Mucosa of descending colon (tissue), 3 donors: ENCODE measurements around the gene SPATS2L. TPM values are rescaled to one million over a fixed set of nuclear protein-coding genes. Genes with fewer than 3 reads are reported as not detected.

ENCODE experiments used
- ATAC-seq: fragments of 200-7000 bp; cut with Tn5 transposase; one replicate; pipeline ENCODE4 v1.9.1; 2020; ENCODE audit warnings: mild to moderate bottlenecking, moderate library complexity
- DNase-seq, 3 donors: peaks; one replicate each; pipeline ENCODE4 v3.0.0-alpha.2; 2020
- H3K36me3 ChIP-seq: fragments of 200-600 bp; one replicate; pipeline ENCODE4 v1.8.0; 2021; ENCODE audit warnings: low read depth, mild to moderate bottlenecking
- H3K4me1 ChIP-seq: fragments of 200-600 bp; one replicate; pipeline ENCODE4 v1.8.0; 2021; ENCODE audit warnings: low read depth, mild to moderate bottlenecking
- H3K4me3 ChIP-seq: fragments of 200-600 bp; one replicate; pipeline ENCODE4 v1.8.0; 2021; ENCODE audit warnings: mild to moderate bottlenecking
- H3K9me3 ChIP-seq: fragments of 200-600 bp; one replicate; pipeline ENCODE4 v1.8.0; 2021; ENCODE audit warnings: mild to moderate bottlenecking
- CTCF ChIP-seq: fragments of 200-600 bp; IDR thresholded peaks from one replicate; pipeline ENCODE4 v1.8.0; 2022; ENCODE audit warnings: antibody characterized with exemption, mild to moderate bottlenecking
- intact Hi-C, 2 donors: fragments of 100-400 bp; cut with DNase I in 1 of 2; cut with micrococcal nuclease in 1 of 2; formaldehyde crosslinking; loops; one replicate each; pipeline versions ENCODE4 v1.11.0 to v1.11.1; 2022; cut with DNase I, micrococcal nuclease
- total RNA-seq, 3 donors: library from RNA; stranded (reverse); fragmentation: NEBNext Ultra II Directional in 2 of 3; extraction: Animal tissue kit (Norgen Biotek cat#: 25700) in 2 of 3; gene quantifications; one replicate each; pipeline versions ENCODE4 v1.2.1 to v1.2.4, GENCODE V29; 2021 to 2023
- donor health status: DM: no; HTN: no; CAD: no; lungs with moderate emphysema.
- donor health status: DM: no; HTN: no; CAD: no.
- donor health status: DM: no; HTN: yes; CAD: no.

SPATS2L gene
- total RNA-seq, 3 donors from 2014 or later, result 160 to 238 (median 232) TPM

- Histone ChIP-seq H3K36me3 (no peaks in the 10 kb centered on the region), H3K9me3 (no peaks in the 10 kb centered on the region), H3K4me1 (no peaks in the 10 kb centered on the region), H3K4me3 (no peak overlapping the region)
- no peak for TF ChIP-seq CTCF
- ATAC-seq (no peak), DNase-seq (no peak)
- intact Hi-C loops, result no loop called here
Measured at GRCh38 chr2:200438846-200439245, 132.4 kb downstream of the SPATS2L start.

GRCh38 chr2:200439981-200440380, 133.5 kb downstream of the SPATS2L start:
- H3K4me3 ChIP-seq, result no peak overlapping the region
- no peaks in the 10 kb centered on the region for H3K36me3 ChIP-seq
- intact Hi-C loops, result no loop called here

GRCh38 chr2:200442471-200442870, 136.0 kb downstream of the SPATS2L start:
- Histone ChIP-seq H3K4me1 (no peaks in the 10 kb centered on the region), H3K36me3 (no peaks in the 10 kb centered on the region), H3K4me3 (no peak overlapping the region), H3K9me3 (no peaks in the 10 kb centered on the region)
- ATAC-seq (peak; percentile 30), DNase-seq (no peak)
- TF ChIP-seq CTCF, result no peak
- intact Hi-C loops, result no loop called here

More at GRCh38 chr2:200439981-200440380, 133.5 kb downstream of the SPATS2L start:
- no peaks in the 10 kb centered on the region for H3K4me1 ChIP-seq
- H3K9me3 ChIP-seq, result no peaks in the 10 kb centered on the region
- ATAC-seq, result no peak
- DNase-seq, result no peak
- no peak for TF ChIP-seq CTCF

- intact Hi-C loops, result no loop called here
- H3K4me1 ChIP-seq, result no peaks in the 10 kb centered on the region
- ATAC-seq (no peak), DNase-seq (no peak)
- H3K36me3 ChIP-seq, result no peaks in the 10 kb centered on the region
- no peak for TF ChIP-seq CTCF
- no peaks in the 10 kb centered on the region for H3K9me3 ChIP-seq
- no peak overlapping the region for H3K4me3 ChIP-seq
Measured at GRCh38 chr2:200443376-200443775, 136.9 kb downstream of the SPATS2L start.

- Histone ChIP-seq H3K9me3 (no peaks in the 10 kb centered on the region), H3K4me1 (no peaks in the 10 kb centered on the region), H3K36me3 (no peaks in the 10 kb centered on the region), H3K4me3 (no peak overlapping the region)
- no peak for DNase-seq
- ATAC-seq, result no peak
- TF ChIP-seq CTCF, result no peak
- intact Hi-C loops, result no loop called here
Measured at GRCh38 chr2:200443916-200444315, 137.4 kb downstream of the SPATS2L start.

GRCh38 chr2:200444530-200444929, 138.0 kb downstream of the SPATS2L start:
- Histone ChIP-seq H3K4me3 (no peak overlapping the region), H3K36me3 (no peaks in the 10 kb centered on the region), H3K9me3 (no peaks in the 10 kb centered on the region), H3K4me1 (no peaks in the 10 kb centered on the region)
- no peak for TF ChIP-seq CTCF
- intact Hi-C loops, result no loop called here
- DNase-seq (no peak), ATAC-seq (no peak)
